Effector memory CD4-positive, alpha-beta T cell (primary cell): Measurements from ENCODE around the gene LILRA6.
"Not testable (repeated sequence)": the region's sequence is repeated elsewhere in the genome, so short reads cannot be mapped to it uniquely, and the experiment has no call there.

Experiments
- DNase-seq, 3 donors: peaks; one replicate each; pipeline ENCODE4 v3.0.0-alpha.2; 2020
- H3K27ac ChIP-seq: 2 replicates; pipeline ENCODE4 v1.7.0; 2013; ENCODE audit warnings: mild to moderate bottlenecking, low read length, moderate library complexity; ENCODE audit not compliant: insufficient read depth, poor library complexity, severe bottlenecking
- H3K27me3 ChIP-seq: replicated peaks from 2 replicates; pipeline ENCODE4 v1.7.0; 2013; ENCODE audit warnings: mild to moderate bottlenecking, low read length; ENCODE audit not compliant: insufficient read depth, control insufficient read depth, poor library complexity, severe bottlenecking
- H3K36me3 ChIP-seq: 2 replicates; pipeline ENCODE4 v1.7.0; 2013; ENCODE audit warnings: mild to moderate bottlenecking, low read length, moderate library complexity; ENCODE audit not compliant: control insufficient read depth, insufficient read depth
- H3K4me1 ChIP-seq: 2 replicates; pipeline ENCODE4 v1.7.0; 2013; ENCODE audit warnings: low read length, mild to moderate bottlenecking; ENCODE audit not compliant: control insufficient read depth, insufficient read depth, poor library complexity, severe bottlenecking
- H3K4me3 ChIP-seq: 2 replicates; pipeline ENCODE4 v1.7.0; 2013; ENCODE audit warnings: low read length, low read depth, mild to moderate bottlenecking; ENCODE audit not compliant: insufficient read depth, poor library complexity, severe bottlenecking
- H3K9me3 ChIP-seq: 2 replicates; pipeline ENCODE4 v1.7.0; 2013; ENCODE audit warnings: mild to moderate bottlenecking, low read length, moderate library complexity; ENCODE audit not compliant: control insufficient read depth
- total RNA-seq, 3 donors: gene quantifications; one replicate each; lab custom pipeline; 2026; lab: John Stamatoyannopoulos, UW

The LILRA6 gene
- 0.26 to 0.77 (median 0.35) reads per million in 3 donors for total RNA-seq

DNA sequence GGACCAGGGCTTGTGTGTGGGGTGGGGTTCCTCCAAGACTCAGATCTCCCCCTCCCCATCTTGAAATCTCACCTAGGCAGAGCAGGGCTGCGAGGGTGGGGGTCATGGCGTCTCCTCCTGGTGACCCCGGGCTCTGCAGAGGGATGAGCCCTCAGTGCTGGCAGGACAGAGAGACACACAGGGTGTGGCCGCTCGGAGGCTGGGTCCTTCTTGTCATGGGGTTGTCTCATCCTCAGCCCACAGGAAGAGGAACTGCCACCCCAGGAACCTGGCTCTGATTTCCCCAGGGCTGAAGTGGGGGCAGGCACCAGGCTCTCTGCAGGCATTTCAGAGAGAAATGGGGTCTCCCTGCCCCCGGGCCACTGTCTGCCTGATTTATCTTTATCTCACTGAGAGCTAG lies at the start of gene LILRA6:
LILRA6 (minus strand) TSS at position 145 of the 400 bp plus-strand sequence.
- H3K27ac ChIP-seq, DNase-seq, H3K4me3 ChIP-seq, H3K9me3 ChIP-seq, H3K4me1 ChIP-seq, H3K27me3 ChIP-seq, H3K36me3 ChIP-seq: not testable (repeated sequence)

DNA sequence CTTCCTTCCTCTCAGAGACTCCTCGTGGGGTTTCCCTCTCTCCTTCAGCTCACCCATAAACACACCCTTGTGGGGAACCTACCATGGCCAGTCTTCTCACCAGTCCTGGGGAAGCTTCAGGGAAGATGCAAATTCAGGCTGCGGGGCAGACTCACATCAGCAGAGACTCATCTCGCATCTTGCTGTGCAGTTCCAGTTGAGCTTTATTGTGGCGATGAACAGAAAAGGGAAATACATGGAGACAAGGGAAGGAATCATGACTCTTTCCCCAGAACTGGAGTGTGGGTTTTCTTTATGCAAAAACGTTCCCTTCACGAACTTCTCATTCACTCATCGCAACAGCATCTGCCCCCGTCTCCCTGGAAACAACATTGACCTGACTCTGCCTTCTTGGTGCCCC lies 46.6 kb upstream of the LILRA6 start:
- DNase-seq, H3K27ac ChIP-seq, H3K27me3 ChIP-seq, H3K4me1 ChIP-seq, H3K36me3 ChIP-seq, H3K4me3 ChIP-seq, H3K9me3 ChIP-seq: not testable (repeated sequence)

DNA sequence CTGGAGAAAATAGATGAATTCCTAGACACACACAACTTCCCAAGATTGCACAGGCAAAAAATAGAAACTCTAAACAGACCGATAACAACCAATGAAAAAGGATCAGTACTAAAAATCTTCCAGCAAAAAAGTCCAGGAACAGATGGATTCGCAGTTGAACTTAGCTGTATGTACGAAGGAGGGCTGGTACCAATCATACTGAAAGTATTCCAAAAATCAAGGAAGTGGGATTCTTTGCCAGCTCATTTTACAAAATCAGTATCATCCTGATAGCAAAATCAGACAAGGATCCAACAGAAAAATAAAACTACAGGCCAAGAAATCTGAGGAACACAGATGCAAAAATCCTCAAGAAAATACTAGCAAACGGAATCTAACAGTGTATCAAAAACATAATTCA lies 44.9 kb upstream of the LILRA6 start:
- H3K4me1 ChIP-seq: no peaks in the 10 kb centered on the region
- H3K27me3 ChIP-seq: no peaks in the 10 kb centered on the region
- H3K36me3 ChIP-seq: no peaks in the 10 kb centered on the region
- H3K27ac ChIP-seq: no peak overlapping the region
- DNase-seq: no peak
- no peak overlapping the region for H3K4me3 ChIP-seq
- H3K9me3 ChIP-seq: no peaks in the 10 kb centered on the region

DNA sequence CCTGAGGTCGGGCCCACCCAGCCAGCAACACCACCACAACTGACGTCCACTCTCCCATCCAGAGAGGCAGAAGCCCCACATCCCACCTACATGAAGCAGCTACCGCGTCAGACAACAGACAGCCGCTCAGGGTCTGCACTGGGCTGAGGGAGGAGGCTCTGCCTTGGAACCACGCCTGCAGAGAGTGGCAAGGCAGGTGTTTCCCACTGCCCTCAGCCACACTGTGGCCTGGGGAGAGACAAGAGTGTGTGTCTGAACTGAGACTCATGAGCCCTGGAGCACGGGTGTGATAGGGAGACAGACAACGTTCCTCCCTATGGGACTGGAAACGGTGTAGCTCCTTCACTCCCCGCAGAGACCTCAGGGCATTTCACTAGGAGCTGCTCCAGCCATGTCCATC lies 43.7 kb upstream of the LILRA6 start:
- H3K9me3 ChIP-seq, H3K4me3 ChIP-seq, H3K27me3 ChIP-seq, H3K36me3 ChIP-seq, H3K4me1 ChIP-seq, DNase-seq, H3K27ac ChIP-seq: not testable (repeated sequence)

DNA sequence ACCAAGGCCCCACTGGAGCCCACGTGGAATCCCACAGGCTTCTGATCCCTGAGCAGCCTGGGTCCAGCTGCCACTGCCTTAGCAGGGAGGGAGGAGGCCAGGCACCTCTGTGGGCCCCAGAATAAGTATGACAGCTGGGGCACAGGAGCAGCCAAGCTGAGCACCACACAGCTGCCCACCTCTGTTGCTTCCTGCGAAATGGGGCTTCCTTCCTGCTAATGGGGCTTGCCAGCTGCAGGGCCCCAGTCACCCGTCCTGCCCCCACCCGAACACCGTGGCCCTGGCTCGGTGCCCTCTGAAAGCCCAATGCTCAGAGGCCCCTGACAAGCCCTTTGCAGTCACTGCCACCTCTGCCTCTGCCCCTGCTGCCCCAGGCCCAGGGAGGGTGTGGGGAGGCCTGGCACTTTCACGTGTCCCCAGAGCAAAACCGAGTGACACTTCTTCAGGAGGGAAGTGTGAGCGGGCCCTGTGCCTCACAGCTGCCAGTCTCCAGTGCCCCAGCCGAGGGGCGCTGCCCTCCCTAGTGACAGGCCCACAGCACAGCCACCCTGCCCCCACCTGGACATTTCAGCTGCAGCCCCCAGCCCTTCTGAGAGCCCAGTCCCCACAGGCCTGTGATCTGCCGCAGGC lies 43.0 kb upstream of the LILRA6 start:
- H3K9me3 ChIP-seq, H3K27ac ChIP-seq, DNase-seq, H3K27me3 ChIP-seq, H3K4me3 ChIP-seq, H3K36me3 ChIP-seq, H3K4me1 ChIP-seq: not testable (repeated sequence)

DNA sequence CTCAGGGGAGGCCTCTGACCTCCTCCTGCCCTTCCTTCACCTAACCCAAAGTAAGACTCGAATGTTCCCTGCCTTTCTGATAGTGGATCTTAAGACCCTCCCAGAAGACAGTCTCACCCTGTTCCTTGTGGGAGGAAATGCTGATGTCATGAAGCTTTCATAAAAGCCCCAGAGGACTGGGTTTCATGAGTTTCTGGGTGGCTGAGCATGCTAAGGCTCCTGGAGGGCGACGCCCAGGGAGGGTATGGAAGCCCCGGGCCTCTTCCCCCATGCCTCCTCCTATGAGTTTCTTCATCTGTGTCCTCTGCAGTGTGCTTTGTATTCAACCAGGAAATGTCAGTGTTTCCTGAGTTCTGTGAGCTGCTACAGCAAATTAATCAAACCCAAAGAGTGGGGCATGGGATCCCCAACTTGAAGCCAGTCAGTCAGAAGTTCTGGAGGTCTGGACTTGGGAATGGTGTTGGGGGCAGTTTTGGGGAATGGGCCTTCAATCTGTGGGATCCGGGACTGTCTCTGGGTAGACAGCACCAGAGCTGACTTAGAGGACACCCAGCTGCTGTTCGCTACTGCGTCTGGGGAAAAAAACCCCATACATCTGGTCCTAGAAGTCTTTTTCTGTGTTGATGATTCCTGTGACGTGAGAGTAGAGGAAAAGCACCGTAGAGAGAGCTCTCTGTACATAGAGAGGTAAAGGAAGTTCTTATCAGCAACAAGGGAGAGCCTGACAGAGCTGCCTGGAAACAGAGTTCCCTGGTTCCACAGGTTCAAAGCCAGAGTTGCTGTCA lies 40.3 kb upstream of the LILRA6 start:
- no peaks in the 10 kb centered on the region for H3K4me1 ChIP-seq

DNA sequence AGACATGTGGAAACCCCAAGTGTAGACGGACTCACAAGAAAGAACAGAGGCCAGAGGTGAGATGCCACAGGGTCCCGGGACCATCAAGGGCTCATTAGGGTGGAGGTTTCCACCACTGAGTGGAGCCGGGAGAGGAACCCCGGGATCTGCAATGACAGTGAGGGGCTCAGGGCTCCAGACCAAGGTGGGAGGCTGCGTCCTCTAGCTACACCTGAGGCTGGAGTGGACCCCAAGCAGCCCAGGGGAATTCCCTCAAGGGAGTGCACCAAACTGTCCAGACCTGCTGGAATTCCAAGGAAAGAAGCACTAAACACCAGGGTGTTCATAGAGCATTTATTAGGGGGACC lies 39.1 kb upstream of the LILRA6 start:
- H3K4me3 ChIP-seq, H3K27ac ChIP-seq, H3K9me3 ChIP-seq, DNase-seq, H3K36me3 ChIP-seq, H3K27me3 ChIP-seq, H3K4me1 ChIP-seq: not testable (repeated sequence)

More for the DNA sequence above, 40.3 kb upstream of the LILRA6 start:
- DNase-seq: no peak
- no peaks in the 10 kb centered on the region for H3K36me3 ChIP-seq
- no peaks in the 10 kb centered on the region for H3K27me3 ChIP-seq
- no peak overlapping the region for H3K4me3 ChIP-seq
- no peaks in the 10 kb centered on the region for H3K9me3 ChIP-seq
- H3K27ac ChIP-seq: no peak overlapping the region

DNA sequence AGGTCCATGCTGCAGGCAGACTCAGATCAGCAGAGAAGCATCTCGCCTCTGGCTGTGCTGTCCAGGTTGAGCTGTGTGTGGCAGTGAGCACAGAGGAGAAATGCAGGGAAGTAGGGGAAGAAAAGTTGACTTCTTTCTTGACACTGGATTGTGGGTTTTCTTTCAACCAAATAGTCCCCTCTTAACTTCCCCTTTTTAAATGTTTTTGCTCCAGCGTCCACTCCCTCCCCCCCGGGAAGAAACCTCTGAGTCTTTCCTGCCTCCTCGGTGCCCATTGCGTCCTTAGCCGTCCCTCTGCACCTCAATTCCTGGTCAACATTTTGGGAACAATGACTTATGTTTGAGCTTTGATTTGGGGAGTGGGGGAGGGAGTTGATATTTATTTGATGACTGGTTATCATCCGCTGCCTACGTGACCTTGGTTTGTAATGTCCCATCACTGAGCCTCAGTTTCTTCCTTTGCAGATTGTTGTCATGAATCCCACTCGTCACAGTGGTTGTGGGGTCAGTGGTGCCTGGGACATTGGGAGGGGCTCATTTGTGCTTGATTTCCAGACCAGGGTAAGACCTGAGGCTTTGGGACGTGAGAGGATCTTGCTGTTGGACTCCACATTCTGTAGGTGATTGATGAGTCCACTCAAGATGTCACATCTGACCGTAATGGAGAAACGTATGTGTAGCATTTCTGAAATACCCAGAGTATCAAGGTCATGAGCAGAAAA lies 38.6 kb upstream of the LILRA6 start, which contains the start of gene LILRB2:
LILRB2 (minus strand) TSS at position 104 of the 722 bp plus-strand sequence. CDS start 614 bp downstream, outside the sequence.
- no peaks in the 10 kb centered on the region for H3K36me3 ChIP-seq
- H3K27ac ChIP-seq: no peak within 1 kb of the TSS
- DNase-seq: no peak
- H3K4me1 ChIP-seq: no peaks in the 10 kb centered on the region
- no peaks in the 10 kb centered on the region for H3K27me3 ChIP-seq
- no peaks in the 10 kb centered on the region for H3K9me3 ChIP-seq
- no peak within 1 kb of the TSS for H3K4me3 ChIP-seq

DNA sequence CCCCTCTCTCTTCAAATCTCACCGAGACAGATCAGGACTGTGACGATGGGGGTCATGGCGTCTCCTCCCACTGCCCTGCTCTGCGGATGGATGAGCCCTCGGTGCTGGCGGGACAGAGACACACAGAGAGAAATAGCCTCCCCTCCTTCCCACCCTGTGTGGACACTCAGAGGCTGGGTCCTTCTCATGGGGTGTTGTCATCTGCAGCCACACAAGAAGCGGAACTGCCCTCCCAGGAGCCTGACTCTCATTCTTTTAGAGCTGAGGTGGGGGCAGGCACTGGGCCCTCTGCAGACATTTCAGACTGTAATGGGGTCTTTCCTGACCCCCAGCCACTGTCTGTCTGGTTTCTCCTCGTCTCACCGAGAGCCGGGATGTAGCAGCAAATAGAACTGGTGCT lies 37.9 kb upstream of the LILRA6 start:
- not testable (repeated sequence) for DNase-seq, H3K9me3 ChIP-seq, H3K4me3 ChIP-seq, H3K4me1 ChIP-seq, H3K36me3 ChIP-seq, H3K27me3 ChIP-seq, H3K27ac ChIP-seq

DNA sequence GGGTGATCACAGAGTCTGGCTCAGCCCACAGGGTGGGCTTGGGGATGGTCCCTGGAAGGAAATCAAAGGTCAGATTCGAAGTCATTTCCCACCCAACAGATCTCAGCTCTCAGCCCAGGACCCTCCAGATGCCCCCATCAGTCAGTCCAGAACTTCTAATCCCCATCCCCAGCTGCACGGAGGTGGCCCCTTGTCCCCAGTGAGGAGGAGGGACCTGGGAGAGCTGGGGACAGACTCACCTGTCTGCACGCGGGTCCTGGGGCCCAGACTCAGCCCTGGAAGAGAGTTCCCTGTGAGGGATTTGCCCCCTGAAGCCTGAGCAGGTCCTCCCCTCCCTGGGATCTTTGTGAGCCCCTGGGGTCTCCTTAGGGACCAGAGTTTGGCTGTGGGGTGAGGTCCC lies 37.4 kb upstream of the LILRA6 start:
- H3K4me1 ChIP-seq, DNase-seq, H3K4me3 ChIP-seq, H3K9me3 ChIP-seq, H3K36me3 ChIP-seq, H3K27ac ChIP-seq, H3K27me3 ChIP-seq: not testable (repeated sequence)
